ENCODE data around the gene KIF16B. TPM values are rescaled to one million over a fixed set of nuclear protein-coding genes. Genes with fewer than 3 reads are reported as not detected.

KIF16B gene
- total and polyA plus RNA-seq, 10 of the 15 experiments (the other 5 are each of a cell fraction or from before 2014, with no cell fraction given), result 0.21 to 5.2 (median 3.0) TPM

GRCh38 chr20:16399801-16400200 is 173.4 kb downstream of the KIF16B start:
- in situ Hi-C loops (cut with MboI) (no loop called here), intact Hi-C loops (cut with micrococcal nuclease; ENCODE audit: unreplicated experiment) (no loop called here)
- BruUV-seq (replicated peaks), result no TSS peak
- no peaks in the 10 kb centered on the region for H3K27me3 ChIP-seq (replicated peaks in 1 of 2; ENCODE audit: control insufficient read depth in 2 of 2, insufficient read depth in 2 of 2, low read length in 1 of 2)
- no peaks in the 10 kb centered on the region for H3K36me3 ChIP-seq (ENCODE audit: control insufficient read depth in 2 of 2, insufficient read depth in 2 of 2, low read length in 1 of 2)
- H2AFZ ChIP-seq (ENCODE audit: control insufficient read depth, low read depth, low read length), result no peak overlapping the region
- H3K79me2 ChIP-seq (ENCODE audit: control insufficient read depth, insufficient read depth, low read length), result no peaks in the 10 kb centered on the region
- H3K4me1 ChIP-seq (ENCODE audit: control insufficient read depth, insufficient read depth, low read length), result no peaks in the 10 kb centered on the region
- ChIA-PET RAD21 (ENCODE audit: unreplicated experiment) (no interaction called here), CTCF (no interaction called here), POLR2A (no interaction called here), SMC1A (ENCODE audit: uncharacterized antibody, unreplicated experiment) (no interaction called here)
- TF ChIP-seq FOXM1 (IDR thresholded peaks at IDR 0.05; ENCODE audit: low read depth, low read length) (no peak), PKNOX1 (IDR thresholded peaks at IDR 0.05) (no peak), ETV6 (conservative IDR thresholded peaks at IDR 0.05 in 1 of 2, IDR thresholded peaks at IDR 0.05 in 1 of 2; ENCODE audit: borderline replicate concordance in 1 of 2, low read depth in 1 of 2) (no peak), BCL3 (IDR thresholded peaks at IDR 0.05; ENCODE audit: borderline replicate concordance, insufficient read depth, low read depth, low read length, poor library complexity, severe bottlenecking) (no peak), ATF7 (IDR thresholded peaks at IDR 0.05; ENCODE audit: low read depth) (no peak), HSF1 (IDR thresholded peaks at IDR 0.05; ENCODE audit: low read depth, low read length) (no peak), BRCA1 (IDR thresholded peaks at IDR 0.05; ENCODE audit: low read depth, low read length) (no peak)
- TF ChIP-seq, protein P1, sequence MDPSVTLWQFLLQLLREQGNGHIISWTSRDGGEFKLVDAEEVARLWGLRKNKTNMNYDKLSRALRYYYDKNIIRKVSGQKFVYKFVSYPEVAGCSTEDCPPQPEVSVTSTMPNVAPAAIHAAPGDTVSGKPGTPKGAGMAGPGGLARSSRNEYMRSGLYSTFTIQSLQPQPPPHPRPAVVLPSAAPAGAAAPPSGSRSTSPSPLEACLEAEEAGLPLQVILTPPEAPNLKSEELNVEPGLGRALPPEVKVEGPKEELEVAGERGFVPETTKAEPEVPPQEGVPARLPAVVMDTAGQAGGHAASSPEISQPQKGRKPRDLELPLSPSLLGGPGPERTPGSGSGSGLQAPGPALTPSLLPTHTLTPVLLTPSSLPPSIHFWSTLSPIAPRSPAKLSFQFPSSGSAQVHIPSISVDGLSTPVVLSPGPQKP (IDR thresholded peaks at IDR 0.05; ENCODE audit: low read depth, low read length), result no peak
- no peak overlapping the region for H3K9ac ChIP-seq (ENCODE audit: control insufficient read depth, insufficient read depth, low read length)
- no peak overlapping the region for H3K4me2 ChIP-seq (ENCODE audit: control insufficient read depth, insufficient read depth)
- no peak for ATAC-seq
- DNase-seq (ENCODE audit: low read depth, low spot score), result no peak
- H3K4me3 ChIP-seq, result no peak overlapping the region
- no peaks in the 10 kb centered on the region for H3K9me3 ChIP-seq (replicated peaks; ENCODE audit: control insufficient read depth, insufficient read depth, low read length)
- no peak for FAIRE-seq
- no peak overlapping the region for H3K27ac ChIP-seq (ENCODE audit: control insufficient read depth, insufficient read depth)
- no peaks in the 10 kb centered on the region for H4K20me1 ChIP-seq (ENCODE audit: control insufficient read depth, insufficient read depth)

Data from GM12878 (cell line).